ENCODE measurements around the gene SLC16A3. TPM values are rescaled to one million over a fixed set of nuclear protein-coding genes. Genes with fewer than 3 reads are reported as not detected.

Gene SLC16A3
- total and polyA plus RNA-seq, 2 of the 8 experiments (the other 6 are each of a cell fraction or from before 2014, with no cell fraction given) = 3.8 to 8.7 TPM

DNA sequence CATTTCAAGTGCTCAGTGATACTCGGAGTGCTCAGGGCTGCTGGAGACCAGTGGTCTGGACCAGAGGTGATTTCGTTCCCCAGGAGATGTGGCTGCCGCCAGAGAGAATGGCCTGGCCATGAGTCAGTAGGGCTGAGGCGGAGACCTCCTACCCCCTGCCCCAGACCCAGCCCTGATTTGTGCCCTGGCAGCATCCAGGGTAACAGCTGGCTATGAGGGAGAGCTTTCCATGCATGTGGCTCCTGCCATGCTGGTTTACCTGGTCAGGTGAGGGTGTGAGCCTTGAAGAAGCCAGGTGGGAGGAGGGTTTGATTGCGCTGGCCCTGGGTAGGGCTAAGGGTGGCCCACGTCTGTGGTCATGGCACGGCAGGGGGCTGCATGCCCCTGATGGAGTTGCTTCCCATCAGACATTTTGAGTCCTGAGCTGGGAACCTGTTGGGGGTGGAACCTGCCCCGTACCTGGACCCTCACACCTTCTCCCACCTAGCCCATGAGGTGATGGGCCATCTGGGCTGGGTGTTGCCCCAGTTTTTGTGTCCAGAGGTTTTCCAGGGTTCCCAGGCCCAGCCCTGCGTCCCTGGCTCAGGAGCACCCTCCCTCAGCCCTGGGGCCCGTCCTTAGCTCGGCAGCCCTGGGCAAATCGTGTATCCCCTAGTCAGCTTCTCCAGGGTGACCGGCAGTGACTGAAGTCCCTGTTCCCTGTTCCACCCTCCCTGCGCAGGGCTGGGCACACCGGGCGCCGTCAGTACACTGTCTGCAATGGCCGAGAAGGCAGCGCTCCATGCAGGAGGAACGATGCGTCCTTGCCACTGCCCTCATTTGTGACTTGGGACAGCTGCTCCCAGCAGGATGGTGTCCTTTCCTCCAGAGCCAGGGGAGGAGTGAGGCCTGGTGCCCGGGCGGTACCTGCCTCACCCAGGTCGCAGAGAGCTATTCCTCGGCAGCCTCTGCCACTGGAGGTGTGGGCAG lies 53.7 kb downstream of the SLC16A3 start:
- ChIA-PET POLR2A (ENCODE audit: partially characterized antibody) (interaction anchor here (0.9 to 5.2 kb wide), 5 partner anchors 9 to 43 kb away, joined by 3 to 39 read pairs (median 6); partner anchors contain the start of gene CSNK1D), CTCF (ENCODE audit: partially characterized antibody) (interaction anchor here (1.4 kb wide), 1 partner anchor 8 kb away, joined by 4 read pairs; no protein-coding TSS in a partner anchor)
- Histone ChIP-seq H3K23ac (ENCODE audit: insufficient read length) (no peak overlapping the region), H3K36me3 (ENCODE audit: control insufficient read depth in 2 of 4, insufficient read depth in 4 of 4, low read length in 3 of 4) (no peaks in the 10 kb centered on the region; a peak in 1 of 8 replicates), H3K4ac (replicated peaks; ENCODE audit: insufficient read length, low read depth, low read length) (no peak overlapping the region), H4K20me1 (replicated peaks in 1 of 2; ENCODE audit: control insufficient read depth in 1 of 2, insufficient read depth in 2 of 2, low read length in 2 of 2) (peaks cover 0 to 9% of the 10 kb centered on the region in 2 experiments), H3K4me3 (ENCODE audit: extremely low read depth in 1 of 4, insufficient read depth in 2 of 4, low read depth in 3 of 4, low read length in 4 of 4) (no peak overlapping the region), H3K9me3 (ENCODE audit: insufficient read depth in 2 of 2, low read depth in 1 of 2, low read length in 1 of 2) (0 out of 4 replicates have a peak, but pooled peaks cover 0 to 1% of the 10 kb centered on the region in 2 experiments), H2BK12ac (ENCODE audit: low read depth, low read length) (no peak overlapping the region), H3K27me3 (replicated peaks in 1 of 4; ENCODE audit: control insufficient read depth in 3 of 4, extremely low read depth in 1 of 4, insufficient read depth in 3 of 4, low read length in 3 of 4) (no peaks in the 10 kb centered on the region; a peak in 1 of 7 replicates), H2AFZ (ENCODE audit: low read length) (no peak overlapping the region), H3K14ac (ENCODE audit: insufficient read length) (no peak overlapping the region), H4K91ac (replicated peaks; ENCODE audit: insufficient read length, low read length) (no peak overlapping the region), H3K23me2 (ENCODE audit: low read depth, low read length) (no peaks in the 10 kb centered on the region), H2BK20ac (ENCODE audit: low read length) (no peak overlapping the region), H2BK15ac (ENCODE audit: low read length) (peak overlapping the region; percentile 61; the same call in 1 of the 2 replicates), H4K5ac (ENCODE audit: insufficient read length, low read depth, low read length) (no peak overlapping the region), H3K79me2 (ENCODE audit: control insufficient read depth in 1 of 2, insufficient read depth in 2 of 2, low read length in 2 of 2) (no peaks in the 10 kb centered on the region), H2BK5ac (ENCODE audit: low read depth, low read length) (no peak overlapping the region; the same call in 1 of the 2 replicates), H3K79me1 (ENCODE audit: low read depth, low read length) (no peaks in the 10 kb centered on the region; the same call in 1 of the 2 replicates), H2BK120ac (replicated peaks; ENCODE audit: low read depth, low read length) (no peak overlapping the region), H3K4me2 (ENCODE audit: insufficient read depth in 1 of 2, low read depth in 2 of 2, low read length in 2 of 2) (no peak overlapping the region), H3K18ac (ENCODE audit: extremely low read depth, low read length) (no peak overlapping the region), H3K27ac (ENCODE audit: low read depth, low read length) (no peak overlapping the region), H3K4me1 (replicated peaks in 1 of 4; ENCODE audit: control insufficient read depth in 3 of 4, insufficient read depth in 4 of 4, low read length in 3 of 4) (peaks cover 0 to 10% (median 5%) of the 10 kb centered on the region in 4 experiments; a peak in 5 of 7 replicates), H2AK5ac (ENCODE audit: low read depth, low read length) (no peak overlapping the region), H4K8ac (ENCODE audit: extremely low read depth, insufficient read depth, low read length) (peak overlapping the region; percentile 3; the same call in 1 of the 2 replicates), H3K56ac (replicated peaks; ENCODE audit: insufficient read length, low read depth, low read length) (no peak overlapping the region), H3K9ac (replicated peaks in 1 of 4; ENCODE audit: extremely low read depth in 1 of 4, low read depth in 3 of 4, low read length in 3 of 4) (no peak overlapping the region)
- FAIRE-seq (no peak), DNase-seq (ENCODE audit: low read depth in 1 of 2, low spot score in 2 of 2) (no peak)
- WGBS, 2 experiments (ENCODE audit: extremely low coverage in 1 of 2, insufficient coverage in 1 of 2, insufficient read length in 1 of 2, insufficient replicate concordance in 2 of 2, low coverage in 1 of 2, low lambda C conversion rate in 2 of 2, missing lambda C conversion rate in 1 of 2) = 92% methylated on average over 25 of the region's 25 CpGs; no CpG with 5 or more reads in 1 of the 2 experiments
- TF ChIP-seq SIRT6 (IDR thresholded peaks at IDR 0.05; ENCODE audit: low read length) (no peak), JUN (IDR thresholded peaks at IDR 0.05; ENCODE audit: low read depth, low read length) (no peak), CHD1 (IDR thresholded peaks at IDR 0.05; ENCODE audit: low read depth, low read length) (no peak), CEBPB (IDR thresholded peaks at IDR 0.05; ENCODE audit: low read depth, low read length) (no peak), CBX5 (IDR thresholded peaks at IDR 0.05; ENCODE audit: low read depth, low read length) (no peak), KDM5A (IDR thresholded peaks at IDR 0.05; ENCODE audit: low read length) (no peak), HDAC6 (IDR thresholded peaks at IDR 0.05; ENCODE audit: low read depth, low read length) (no peak), NANOG (IDR thresholded peaks at IDR 0.05; ENCODE audit: insufficient read depth, low read depth, low read length, poor library complexity, severe bottlenecking) (no peak), FOSL1 (IDR thresholded peaks at IDR 0.05; ENCODE audit: insufficient read depth, low read depth, low read length) (no peak), EP300 (IDR thresholded peaks at IDR 0.05; ENCODE audit: borderline replicate concordance in 1 of 2, low read depth in 2 of 2, low read length in 2 of 2) (no peak)

Measured in H1 (cell line).